Endodermal cell (in vitro differentiated cells): ENCODE results near the gene G6PC2. TPM values are rescaled to one million over a fixed set of nuclear protein-coding genes. Genes with fewer than 3 reads are reported as not detected.

Experiments used
- DNase-seq: peaks from one replicate; pipeline ENCODE4 v3.0.0-alpha.2; 2017
- H3K27ac ChIP-seq: 2 replicates; pipeline ENCODE4 v1.5.1; 2013; ENCODE audit warnings: mild to moderate bottlenecking, low read depth, low read length, moderate library complexity
- H3K27me3 ChIP-seq: 2 replicates; pipeline ENCODE4 v1.6.1; 2013; ENCODE audit warnings: mild to moderate bottlenecking, low read length, moderate library complexity; ENCODE audit not compliant: insufficient read depth, control insufficient read depth, poor library complexity, severe bottlenecking
- H3K36me3 ChIP-seq: 2 replicates; pipeline ENCODE4 v1.7.0; 2013; ENCODE audit warnings: mild to moderate bottlenecking, low read length, moderate library complexity; ENCODE audit not compliant: control insufficient read depth, insufficient read depth
- H3K4me1 ChIP-seq: one replicate; pipeline ENCODE4 v1.7.0; 2013; ENCODE audit warnings: low read length; ENCODE audit not compliant: control insufficient read depth, insufficient read depth
- H3K4me3 ChIP-seq: 2 replicates; pipeline ENCODE4 v1.5.1; 2013; ENCODE audit warnings: mild to moderate bottlenecking, low read length, moderate library complexity
- H3K9ac ChIP-seq: 2 replicates; pipeline ENCODE4 v1.6.1; 2013; ENCODE audit warnings: mild to moderate bottlenecking, low read length, moderate library complexity; ENCODE audit not compliant: poor library complexity, severe bottlenecking; ENCODE audit errors: extremely low read depth
- H3K9me3 ChIP-seq: 2 replicates; pipeline ENCODE4 v1.6.1; 2013; ENCODE audit warnings: mild to moderate bottlenecking, low read length, moderate library complexity; ENCODE audit not compliant: control insufficient read depth
- H3K27ac Mint-ChIP-seq: 2 replicates; pipeline ENCODE4 v1.8.0; 2020; ENCODE audit warnings: mixed read lengths
- H3K27me3 Mint-ChIP-seq: 2 replicates; pipeline ENCODE4 v1.8.0; 2021; ENCODE audit warnings: mild to moderate bottlenecking, mixed read lengths; ENCODE audit not compliant: insufficient read depth
- H3K36me3 Mint-ChIP-seq: 2 replicates; pipeline ENCODE4 v1.8.0; 2020; ENCODE audit warnings: low read depth, mixed read lengths
- H3K4me1 Mint-ChIP-seq: 2 replicates; pipeline ENCODE4 v1.8.0; 2020; ENCODE audit warnings: mixed read lengths
- H3K4me3 Mint-ChIP-seq: 2 replicates; pipeline ENCODE4 v1.8.0; 2020; ENCODE audit warnings: mild to moderate bottlenecking, moderate library complexity, mixed read lengths
- H3K9me3 Mint-ChIP-seq: 2 replicates; pipeline ENCODE4 v1.8.0; 2020; ENCODE audit warnings: mild to moderate bottlenecking, mixed read lengths
- CTCF ChIP-seq: fragments of 200-600 bp; sonication (generic); conservative IDR thresholded peaks from 2 replicates; pipeline ENCODE4 v1.5.0; 2021; ENCODE audit warnings: antibody characterized with exemption, mild to moderate bottlenecking
- WGBS, 2 experiments: methylation state at CpG; one replicate each; pipeline versions ENCODE4 v1.1.5 to v1.1.7; 2013; ENCODE audit warnings: missing lambda C conversion rate in 2 of 2, mixed read lengths in 1 of 2; ENCODE audit not compliant: insufficient coverage in 1 of 2, insufficient read length in 1 of 2; 5-methylcytosine and 5-hydroxymethylcytosine counted together
- total RNA-seq, 2 donors: library from RNA; stranded (reverse); fragmentation: NEBNext Ultra II Directional in 1 of 2; extraction: Animal tissue kit (Norgen Biotek cat#: 25700) in 1 of 2; gene quantifications; 2 replicates in 1 of 2; 3 replicates in 1 of 2; pipeline ENCODE4 v1.2.1, GENCODE V29; 2021

The G6PC2 gene
- total RNA-seq, 2 donors from 2014 or later = not detected

GRCh38 chr2:168890006-168890782 is 10.9 kb upstream of the G6PC2 start, which contains the start of gene SPC25:
Gene SPC25 (minus strand): TSS chr2:168890430. CDS start chr2:168889519, 911 bp downstream.
- TF ChIP-seq CTCF = peak; percentile 42
- H3K9ac ChIP-seq = peak within 1 kb of the TSS; percentile 50
- WGBS, 2 experiments = 1% methylated on average over 22 to 38 of the region's 38 CpGs

GRCh38 chr2:168892327-168892726 is 8.8 kb upstream of the G6PC2 start:
- peaks cover 12% of the 10 kb centered on the region for H3K27me3 Mint-ChIP-seq
- H3K27ac Mint-ChIP-seq = no peak overlapping the region
- no peaks in the 10 kb centered on the region for H3K9me3 Mint-ChIP-seq
- peaks cover 7% of the 10 kb centered on the region for H3K36me3 Mint-ChIP-seq
- WGBS, 2 experiments = 96 to 100% methylated on average over 2 of the region's 3 CpGs
- Histone ChIP-seq H3K4me1 (peaks cover 2% of the 10 kb centered on the region), H3K27ac (no peak overlapping the region), H3K36me3 (peaks cover 8% of the 10 kb centered on the region), H3K9me3 (no peaks in the 10 kb centered on the region), H3K4me3 (no peak overlapping the region), H3K9ac (no peak overlapping the region), H3K27me3 (peaks cover 20% of the 10 kb centered on the region)
- TF ChIP-seq CTCF = no peak
- DNase-seq = no peak
- no peak overlapping the region for H3K4me3 Mint-ChIP-seq
- H3K4me1 Mint-ChIP-seq = peaks cover 2% of the 10 kb centered on the region

More at GRCh38 chr2:168890006-168890782, 10.9 kb upstream of the G6PC2 start, which contains the start of gene SPC25:
- H3K4me3 Mint-ChIP-seq = peak within 1 kb of the TSS; percentile 87
- H3K36me3 ChIP-seq = peaks cover 8% of the 10 kb centered on the region
- H3K4me1 ChIP-seq = peaks cover 2% of the 10 kb centered on the region
- peak within 1 kb of the TSS; percentile 93 for H3K27ac Mint-ChIP-seq
- H3K9me3 ChIP-seq = no peaks in the 10 kb centered on the region
- H3K4me1 Mint-ChIP-seq = peaks cover 2% of the 10 kb centered on the region
- peak; percentile 98 for DNase-seq
- no peaks in the 10 kb centered on the region for H3K9me3 Mint-ChIP-seq
- peaks cover 12% of the 10 kb centered on the region for H3K27me3 Mint-ChIP-seq
- H3K36me3 Mint-ChIP-seq = peaks cover 16% of the 10 kb centered on the region
- H3K27ac ChIP-seq = no peak within 1 kb of the TSS
- H3K27me3 ChIP-seq = peaks cover 20% of the 10 kb centered on the region
- peak within 1 kb of the TSS; percentile 91 for H3K4me3 ChIP-seq

- no peaks in the 10 kb centered on the region for H3K36me3 Mint-ChIP-seq
- peaks cover 12% of the 10 kb centered on the region for H3K27me3 Mint-ChIP-seq
- Histone ChIP-seq H3K36me3 (no peaks in the 10 kb centered on the region), H3K4me3 (no peak overlapping the region), H3K27ac (no peak overlapping the region), H3K9ac (no peak overlapping the region), H3K27me3 (peaks cover 20% of the 10 kb centered on the region), H3K9me3 (no peaks in the 10 kb centered on the region), H3K4me1 (peaks cover 2% of the 10 kb centered on the region)
- TF ChIP-seq CTCF = no peak
- no peak overlapping the region for H3K4me3 Mint-ChIP-seq
- no peak overlapping the region for H3K27ac Mint-ChIP-seq
- H3K4me1 Mint-ChIP-seq = peaks cover 1% of the 10 kb centered on the region
- no peak for DNase-seq
- 97% methylated on average over 1 of the region's 1 CpG; no CpG with 5 or more reads in 1 of the 2 experiments for WGBS, 2 experiments
- H3K9me3 Mint-ChIP-seq = no peaks in the 10 kb centered on the region
Measured at GRCh38 chr2:168894101-168894500, 7.0 kb upstream of the G6PC2 start.
